NCI-H1092 (cell line): Measurements from ENCODE around the gene PSMD8.
"Not testable (repeated sequence)": the region's sequence is repeated elsewhere in the genome, so short reads cannot be mapped to it uniquely, and the experiment has no call there.

Experiments
- DNase-seq: peaks from one replicate; lab custom pipeline; 2025; lab: John Stamatoyannopoulos, UW

Gene PSMD8

GRCh38 chr19:38411041-38411712 is 36.8 kb downstream of the PSMD8 start:
- DNase-seq = no peak

GRCh38 chr19:38411898-38412297 is 37.5 kb downstream of the PSMD8 start:
- DNase-seq = not testable (repeated sequence)

- no peak for DNase-seq
These were observed 38.1 kb downstream of the PSMD8 start for GRCh38 chr19:38412491-38412890.

GRCh38 chr19:38412961-38413360 is 38.6 kb downstream of the PSMD8 start:
- DNase-seq = no peak

GRCh38 chr19:38413416-38413815 is 39.0 kb downstream of the PSMD8 start:
- DNase-seq = no peak

- no peak for DNase-seq
These were observed 42.8 kb downstream of the PSMD8 start for GRCh38 chr19:38417146-38417543.

GRCh38 chr19:38417544-38418506 is 43.5 kb downstream of the PSMD8 start:
- no peak for DNase-seq

GRCh38 chr19:38420935-38421334 is 46.6 kb downstream of the PSMD8 start:
- no peak for DNase-seq

GRCh38 chr19:38421856-38422255 is 47.5 kb downstream of the PSMD8 start:
- no peak for DNase-seq

GRCh38 chr19:38422438-38422837 is 48.1 kb downstream of the PSMD8 start:
- DNase-seq = no peak

- no peak for DNase-seq
These were observed 49.9 kb downstream of the PSMD8 start for GRCh38 chr19:38424272-38424671.

- no peak for DNase-seq
These were observed 50.9 kb downstream of the PSMD8 start for GRCh38 chr19:38425222-38425809.

- DNase-seq = no peak
These were observed 51.6 kb downstream of the PSMD8 start, which contains the start of gene RASGRP4 for GRCh38 chr19:38425810-38426466. Gene RASGRP4 (minus strand): TSS chr19:38426219. CDS start chr19:38426091, 128 bp downstream.

GRCh38 chr19:38427035-38427677 is 52.8 kb downstream of the PSMD8 start:
- DNase-seq = not testable (repeated sequence)

- DNase-seq = no peak
These were observed 54.9 kb downstream of the PSMD8 start for GRCh38 chr19:38429055-38429810.

- DNase-seq = no peak
These were observed 55.4 kb downstream of the PSMD8 start for GRCh38 chr19:38429811-38430156.

- no peak for DNase-seq
These were observed 56.6 kb downstream of the PSMD8 start for GRCh38 chr19:38430931-38431330.

- no peak for DNase-seq
These were observed 58.9 kb downstream of the PSMD8 start, which contains the start of gene RYR1 for GRCh38 chr19:38433268-38433733. Gene RYR1 (plus strand): TSS chr19:38433691. CDS start chr19:38433830, 139 bp downstream.
